A673 (cell line): ENCODE results near the gene DNAH14.

ENCODE experiments used
- EZH2 ChIP-seq: fragments of 200-600 bp; sonication (generic); IDR thresholded peaks from 2 replicates; pipeline ENCODE4 v1.6.1; 2017; ENCODE audit warnings: borderline replicate concordance, low read depth, mild to moderate bottlenecking, mixed read lengths, antibody characterized with exemption, low read length; ENCODE audit not compliant: poor library complexity, severe bottlenecking
- TF ChIP-seq, protein P1 (sequence below): fragments of 300-800, 200-600 bp; sonication (generic); conservative IDR thresholded peaks from 2 replicates; pipeline ENCODE4 v1.5.1; 2017; ENCODE audit warnings: low read depth, mild to moderate bottlenecking, antibody characterized with exemption, low read length, moderate library complexity, mixed read lengths

DNA sequence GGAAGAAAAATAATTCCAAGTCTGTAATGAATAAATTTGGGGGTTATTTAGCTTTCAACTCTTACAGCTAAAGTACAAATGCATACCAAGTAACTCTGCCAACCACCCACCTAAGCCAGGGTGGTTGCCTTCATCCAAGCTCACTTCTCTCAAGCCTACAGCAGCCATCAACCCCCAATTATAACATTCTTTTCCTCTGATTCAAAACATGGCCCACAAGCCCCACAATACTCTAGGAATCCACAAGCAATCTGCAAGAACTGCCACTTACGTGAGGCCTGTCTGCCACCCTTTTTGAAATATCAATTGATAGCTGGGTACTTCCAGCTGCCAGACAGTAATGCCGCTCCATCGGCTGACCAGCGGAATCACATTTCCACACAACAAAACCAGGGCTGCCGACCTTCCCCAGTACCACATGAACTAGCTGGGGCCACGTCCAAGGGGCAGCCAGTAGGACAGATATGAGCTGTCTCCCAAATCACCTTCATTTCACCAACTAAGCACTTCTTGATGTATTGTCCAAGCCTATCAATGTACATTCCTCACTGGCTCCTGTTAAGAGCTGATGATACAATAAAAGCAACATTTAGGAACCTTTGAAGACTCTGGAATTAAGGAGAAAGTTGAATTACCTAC is 495.2 kb downstream of the DNAH14 start:
- TF ChIP-seq, protein P1, sequence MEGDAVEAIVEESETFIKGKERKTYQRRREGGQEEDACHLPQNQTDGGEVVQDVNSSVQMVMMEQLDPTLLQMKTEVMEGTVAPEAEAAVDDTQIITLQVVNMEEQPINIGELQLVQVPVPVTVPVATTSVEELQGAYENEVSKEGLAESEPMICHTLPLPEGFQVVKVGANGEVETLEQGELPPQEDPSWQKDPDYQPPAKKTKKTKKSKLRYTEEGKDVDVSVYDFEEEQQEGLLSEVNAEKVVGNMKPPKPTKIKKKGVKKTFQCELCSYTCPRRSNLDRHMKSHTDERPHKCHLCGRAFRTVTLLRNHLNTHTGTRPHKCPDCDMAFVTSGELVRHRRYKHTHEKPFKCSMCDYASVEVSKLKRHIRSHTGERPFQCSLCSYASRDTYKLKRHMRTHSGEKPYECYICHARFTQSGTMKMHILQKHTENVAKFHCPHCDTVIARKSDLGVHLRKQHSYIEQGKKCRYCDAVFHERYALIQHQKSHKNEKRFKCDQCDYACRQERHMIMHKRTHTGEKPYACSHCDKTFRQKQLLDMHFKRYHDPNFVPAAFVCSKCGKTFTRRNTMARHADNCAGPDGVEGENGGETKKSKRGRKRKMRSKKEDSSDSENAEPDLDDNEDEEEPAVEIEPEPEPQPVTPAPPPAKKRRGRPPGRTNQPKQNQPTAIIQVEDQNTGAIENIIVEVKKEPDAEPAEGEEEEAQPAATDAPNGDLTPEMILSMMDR: no peak
- no peak for TF ChIP-seq EZH2
